ENCODE data around the gene LMNTD1.
A peak's percentile ranks its signal among the peaks of the same experiment; 100 is the strongest.
"Not testable (repeated sequence)": the region's sequence is repeated elsewhere in the genome, so short reads cannot be mapped to it uniquely, and the experiment has no call there.

LMNTD1 gene

GRCh38 chr12:25491396-25492325, 61.4 kb downstream of the LMNTD1 start:
- peak; percentile 10 for DNase-seq (ENCODE audit: low read depth)

- DNase-seq (ENCODE audit: low read depth): not testable (repeated sequence)
Observed at GRCh38 chr12:25488956-25489870, 63.9 kb downstream of the LMNTD1 start.

GRCh38 chr12:25482625-25483024, 70.5 kb downstream of the LMNTD1 start:
- peak; percentile 10 for DNase-seq (ENCODE audit: low read depth)

- DNase-seq (ENCODE audit: low read depth): peak; percentile 9
Observed at GRCh38 chr12:25480145-25480544, 72.9 kb downstream of the LMNTD1 start.

- no peak for DNase-seq (ENCODE audit: low read depth)
Observed at GRCh38 chr12:25477217-25477616, 75.9 kb downstream of the LMNTD1 start.

GRCh38 chr12:25472453-25472852, 80.6 kb downstream of the LMNTD1 start:
- DNase-seq (ENCODE audit: low read depth): no peak

- no peak for DNase-seq (ENCODE audit: low read depth)
Observed at GRCh38 chr12:25469861-25470260, 83.2 kb downstream of the LMNTD1 start.

DNA sequence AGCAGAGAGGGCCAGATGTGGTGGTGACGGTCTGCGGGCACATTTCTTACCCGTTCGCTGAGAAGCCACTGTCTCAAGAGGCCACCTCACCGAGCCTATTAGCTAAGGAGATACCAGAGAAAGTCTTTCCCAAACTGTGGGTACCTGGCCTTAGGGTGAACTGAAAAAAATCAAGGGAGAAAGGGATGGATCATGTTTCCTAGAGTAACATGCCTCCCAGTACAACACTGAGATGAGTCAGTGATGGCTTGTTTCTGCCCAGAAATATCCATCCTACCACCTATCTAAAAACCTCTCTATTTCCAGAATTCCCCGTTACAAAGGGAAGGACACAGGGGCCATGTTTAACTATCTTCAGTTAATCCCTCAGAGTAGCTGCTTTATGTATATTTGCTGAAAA, 83.7 kb downstream of the LMNTD1 start:
- DNase-seq (ENCODE audit: low read depth): no peak

DNA sequence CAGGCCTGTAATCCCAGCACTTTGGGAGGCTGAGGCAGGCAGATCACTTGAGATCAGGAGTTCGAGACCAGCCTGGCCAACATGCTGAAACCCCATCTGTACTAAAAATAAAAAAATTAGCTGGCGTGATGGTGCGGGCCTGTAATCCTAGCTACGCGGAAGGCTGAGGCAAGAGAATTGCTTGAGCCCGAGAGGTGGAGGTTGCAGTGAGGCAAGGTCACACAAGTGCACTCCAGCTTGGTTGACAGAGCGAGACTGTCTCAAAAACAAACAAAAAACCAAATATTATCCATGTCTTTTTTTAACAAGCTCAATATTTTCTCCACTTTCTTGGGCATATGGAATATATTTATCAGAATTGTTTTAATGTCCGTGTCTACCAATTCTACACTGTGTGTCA, 89.6 kb downstream of the LMNTD1 start:
- no peak for DNase-seq (ENCODE audit: low read depth)

- DNase-seq (ENCODE audit: low read depth): no peak
Observed at GRCh38 chr12:25463005-25463404, 90.1 kb downstream of the LMNTD1 start.

GRCh38 chr12:25459541-25459951, 93.5 kb downstream of the LMNTD1 start:
- DNase-seq (ENCODE audit: low read depth): no peak

DNA sequence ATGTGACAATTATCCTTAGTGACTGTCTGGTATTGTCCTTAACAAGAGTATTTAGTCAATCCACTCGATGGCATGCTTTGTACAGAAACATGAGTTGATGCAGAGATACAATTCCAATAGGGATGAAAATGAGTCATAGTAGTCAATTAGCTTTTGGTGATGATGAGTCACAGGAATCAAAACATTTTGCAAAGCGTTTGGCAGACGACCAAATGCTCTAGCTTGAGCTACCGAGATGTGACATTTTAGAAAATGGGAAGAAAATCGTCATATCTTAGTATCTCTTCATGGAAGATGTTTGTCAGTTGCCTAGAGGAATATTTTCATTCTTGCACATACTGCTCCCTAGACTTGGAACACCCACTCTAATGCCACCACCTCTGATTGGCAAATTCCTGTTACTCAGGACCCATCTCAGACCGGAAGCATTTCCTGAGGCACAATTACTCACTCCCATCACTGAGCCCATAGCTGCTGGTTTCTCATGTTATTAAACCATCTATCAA, 95.0 kb downstream of the LMNTD1 start:
- peak; percentile 99 for DNase-seq (ENCODE audit: low read depth)

GRCh38 chr12:25456474-25456873, 96.6 kb downstream of the LMNTD1 start:
- no peak for DNase-seq (ENCODE audit: low read depth)

- peak; percentile 76 for DNase-seq (ENCODE audit: low read depth)
Observed at GRCh38 chr12:25455696-25456095, 97.4 kb downstream of the LMNTD1 start.

- no peak for DNase-seq (ENCODE audit: low read depth)
Observed at GRCh38 chr12:25449007-25449406, 104.1 kb downstream of the LMNTD1 start.

- DNase-seq (ENCODE audit: low read depth): no peak
Observed at GRCh38 chr12:25447046-25447445, 106.0 kb downstream of the LMNTD1 start.

GRCh38 chr12:25438638-25439037, 114.4 kb downstream of the LMNTD1 start:
- peak; percentile 67 for DNase-seq (ENCODE audit: low read depth)

- DNase-seq (ENCODE audit: low read depth): peak; percentile 80
Observed at GRCh38 chr12:25436206-25437030, 116.7 kb downstream of the LMNTD1 start.

GRCh38 chr12:25435431-25435830, 117.7 kb downstream of the LMNTD1 start:
- DNase-seq (ENCODE audit: low read depth): no peak

- peak; percentile 8 for DNase-seq (ENCODE audit: low read depth)
Observed at GRCh38 chr12:25434515-25434914, 118.6 kb downstream of the LMNTD1 start.

DNA sequence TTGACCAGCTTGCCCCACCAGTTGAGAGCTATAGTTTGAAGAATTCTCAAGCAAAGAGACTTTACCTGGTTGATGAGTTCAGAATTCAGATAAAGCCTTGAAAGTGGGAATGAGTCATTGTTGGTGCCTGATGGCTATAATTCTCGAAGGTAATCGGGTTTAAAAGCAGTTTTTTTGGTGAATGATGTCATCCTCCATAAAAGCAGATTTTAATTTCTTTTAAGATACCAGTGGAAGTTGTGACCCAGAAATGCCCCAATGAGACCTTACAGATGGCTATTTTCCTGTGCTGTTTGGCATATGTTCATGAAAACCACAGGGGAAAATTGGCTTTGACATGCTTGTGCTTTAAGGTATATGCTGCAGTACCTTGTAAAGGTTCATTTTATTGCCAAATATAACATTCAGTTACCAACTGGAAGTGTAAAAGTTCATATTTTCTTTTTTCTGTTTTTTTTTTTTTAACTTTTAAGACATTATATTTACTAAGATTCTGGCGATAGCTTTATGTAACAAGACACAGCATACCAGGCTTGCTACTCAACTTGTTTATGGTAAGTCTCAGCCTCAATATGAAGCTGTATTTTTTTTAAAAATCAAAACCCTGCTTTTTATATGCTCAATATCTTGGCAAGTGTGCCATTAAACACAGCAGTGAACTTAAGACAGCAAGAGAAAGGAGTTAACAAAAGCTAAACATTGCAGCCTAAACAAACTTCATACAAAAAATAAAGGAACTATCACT, 119.3 kb downstream of the LMNTD1 start:
- DNase-seq (ENCODE audit: low read depth): peak; percentile 75
